Esophagus muscularis mucosa (tissue), 4 donors: Measurements from ENCODE around the gene GLCE. TPM values are rescaled to one million over a fixed set of nuclear protein-coding genes. Genes with fewer than 3 reads are reported as not detected.

Experiments used
- DNase-seq: peaks from one replicate; pipeline ENCODE4 v3.0.0-alpha.2; 2017; ENCODE audit errors: extremely low spot score
- H3K27ac ChIP-seq, 4 donors: fragments of 200-600 bp; sonication (generic); replicated peaks in 1 of 4; 1 replicate in 3 of 4; 2 replicates in 1 of 4; pipeline ENCODE4 v1.5.1; 2016 to 2019; ENCODE audit warnings: mild to moderate bottlenecking in 1 of 4
- H3K27me3 ChIP-seq, 4 donors: fragments of 200-600 bp; sonication (generic); one replicate each; pipeline versions ENCODE4 v1.5.1 to v1.6.0; 2016 to 2019
- H3K36me3 ChIP-seq, 4 donors: fragments of 200-600 bp; sonication (generic); one replicate each; pipeline ENCODE4 v1.5.1; 2016 to 2019
- H3K4me1 ChIP-seq, 4 donors: fragments of 200-600 bp; sonication (generic); one replicate each; pipeline ENCODE4 v1.5.1; 2016 to 2019
- H3K4me3 ChIP-seq, 4 donors: fragments of 200-600 bp; sonication (generic); 1 replicate in 2 of 4; 2 replicates in 2 of 4; pipeline ENCODE4 v1.5.1; 2016 to 2019; ENCODE audit warnings: mild to moderate bottlenecking in 4 of 4, moderate library complexity in 1 of 4
- H3K9me3 ChIP-seq, 4 donors: fragments of 200-600 bp; sonication (generic); 1 replicate in 3 of 4; 2 replicates in 1 of 4; pipeline ENCODE4 v1.5.1; 2016 to 2019
- EP300 ChIP-seq: sonication (generic); formaldehyde crosslinking; IDR thresholded peaks from one replicate; pipeline ENCODE4 v1.6.1; 2017; ENCODE audit warnings: antibody characterized with exemption
- POLR2A ChIP-seq: fragments of 450-650 bp; IDR thresholded peaks from one replicate; pipeline ENCODE4 v1.6.1; 2017; ENCODE audit warnings: antibody characterized with exemption, moderate library complexity, mild to moderate bottlenecking, low read depth
- POLR2AphosphoS5 ChIP-seq, 2 donors: sonication (generic); formaldehyde crosslinking; IDR thresholded peaks; one replicate each; pipeline ENCODE4 v1.6.1; 2017; ENCODE audit warnings: antibody characterized with exemption in 2 of 2
- WGBS: methylation state at CpG from one replicate; pipeline ENCODE4 v1.1.5; 2018; 5-methylcytosine and 5-hydroxymethylcytosine counted together
- intact Hi-C: fragments of 100-400 bp; cut with DNase I; formaldehyde crosslinking; loops from one replicate; pipeline ENCODE4 v1.15.1; 2023
- total RNA-seq, 4 donors: library from RNA; depleted of rRNA; stranded (reverse); fragments of >200 nt; gene quantifications; one replicate each; pipeline versions ENCODE4 v1.1.0 to v1.2.1, GENCODE V29; 2016
- TF ChIP-seq, protein P1 (sequence below), 3 experiments: fragments of 200-600 bp in 2 of 3; fragments of 450-650 bp in 1 of 3; sonication (generic) in 2 of 3; IDR thresholded peaks; one replicate each; pipeline ENCODE4 v1.5.1; 2017 to 2019; ENCODE audit warnings: antibody characterized with exemption in 3 of 3, mild to moderate bottlenecking in 2 of 3, moderate library complexity in 1 of 3

GLCE gene
- total RNA-seq, 4 donors from 2014 or later: 9.6 to 13.2 (median 9.8) TPM

DNA sequence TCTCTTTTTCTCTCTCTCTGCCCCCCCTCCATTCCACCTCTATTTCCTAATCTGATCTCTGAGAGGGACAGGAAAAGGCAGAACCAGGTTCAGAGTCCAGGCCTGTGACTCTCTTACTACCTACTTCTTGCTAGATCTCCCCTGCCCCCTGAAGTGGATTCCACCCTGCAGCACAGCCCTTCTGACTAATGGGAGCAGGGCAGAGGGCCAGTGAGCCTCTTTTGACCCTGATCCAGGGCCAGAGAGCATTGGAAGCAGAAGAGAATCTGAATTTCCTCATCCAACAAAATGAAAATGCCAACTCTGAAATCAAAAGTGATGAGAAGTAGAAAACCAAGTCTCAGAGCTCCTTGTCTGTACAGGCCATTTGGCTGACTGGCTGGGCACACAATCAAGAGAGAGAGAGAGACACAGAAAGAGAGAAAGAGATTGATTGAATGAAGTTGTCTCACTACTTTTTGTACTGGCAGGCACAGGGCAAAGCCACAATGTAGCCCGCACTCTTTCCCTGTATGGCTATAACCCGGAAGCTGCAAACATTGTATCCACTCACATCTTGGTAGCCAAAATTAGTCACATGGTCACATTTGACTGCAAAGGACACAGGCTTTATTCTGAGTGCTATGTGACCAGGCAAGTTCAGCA is 31.6 kb upstream of the GLCE start:
- Histone ChIP-seq H3K9me3 (no peaks in the 10 kb centered on the region), H3K4me3 (no peak overlapping the region), H3K27ac (peak overlapping the region in 2 of 4 donors; percentile 9 to 40), H3K4me1 (peaks cover 0 to 5% (median 0%) of the 10 kb centered on the region in 4 donors), H3K27me3 (no peaks in the 10 kb centered on the region), H3K36me3 (no peaks in the 10 kb centered on the region)
- no peak for TF ChIP-seq EP300
- no peak for TF ChIP-seq POLR2AphosphoS5 (IDR thresholded peaks at IDR 0.05)
- TF ChIP-seq POLR2A: no peak
- DNase-seq: no peak
- 71% methylated on average over 2 of the region's 2 CpGs for WGBS
- intact Hi-C loops: no loop called here

DNA sequence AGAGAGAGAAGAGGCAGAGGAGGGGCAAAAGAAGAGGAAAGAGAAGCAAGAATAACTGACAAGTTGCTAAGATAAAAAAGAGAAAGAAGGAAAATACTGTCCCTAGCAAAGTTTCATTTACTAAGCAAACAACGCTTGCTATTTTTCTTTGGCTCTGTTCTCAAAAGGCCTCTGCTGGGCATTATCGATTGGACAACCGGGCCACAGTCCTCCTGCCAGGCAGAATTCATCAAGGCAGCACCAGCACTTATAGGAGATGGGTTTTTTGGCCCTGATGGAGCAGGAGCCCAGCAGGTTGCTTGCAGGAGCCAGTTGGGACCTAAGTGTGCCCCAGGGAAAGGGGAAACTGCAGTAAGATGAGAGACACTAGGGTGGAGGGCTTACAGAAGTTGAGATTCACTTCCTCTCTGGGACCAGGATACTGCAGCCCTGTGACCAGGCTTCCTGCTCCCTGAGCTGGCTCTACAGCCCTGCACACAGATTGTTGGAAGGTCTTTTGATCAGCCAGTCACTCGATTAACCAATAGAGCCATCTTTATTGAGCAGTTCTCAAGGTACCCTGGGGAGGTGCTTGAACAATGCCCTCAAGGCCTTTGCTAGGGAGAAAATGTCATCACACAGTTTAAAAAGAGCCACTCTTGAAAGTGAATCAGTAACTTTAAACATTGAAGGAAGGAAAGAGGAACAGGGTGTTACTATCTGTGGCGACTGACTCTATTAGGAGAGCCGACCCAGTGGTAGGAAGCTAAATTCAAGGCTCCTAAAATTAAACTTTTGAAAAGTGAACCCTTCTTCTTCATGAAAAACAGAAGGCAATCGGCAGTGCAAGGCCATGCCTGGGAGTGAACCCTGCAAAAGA is 28.8 kb upstream of the GLCE start:
- intact Hi-C loops: no loop called here
- WGBS: 80% methylated on average over 7 of the region's 7 CpGs
- H3K9me3 ChIP-seq: no peaks in the 10 kb centered on the region
- DNase-seq: no peak
- H3K27me3 ChIP-seq: no peaks in the 10 kb centered on the region
- no peaks in the 10 kb centered on the region for H3K36me3 ChIP-seq
- TF ChIP-seq EP300 (no peak), POLR2A (no peak), POLR2AphosphoS5 (IDR thresholded peaks at IDR 0.05) (no peak)
- TF ChIP-seq, protein P1, sequence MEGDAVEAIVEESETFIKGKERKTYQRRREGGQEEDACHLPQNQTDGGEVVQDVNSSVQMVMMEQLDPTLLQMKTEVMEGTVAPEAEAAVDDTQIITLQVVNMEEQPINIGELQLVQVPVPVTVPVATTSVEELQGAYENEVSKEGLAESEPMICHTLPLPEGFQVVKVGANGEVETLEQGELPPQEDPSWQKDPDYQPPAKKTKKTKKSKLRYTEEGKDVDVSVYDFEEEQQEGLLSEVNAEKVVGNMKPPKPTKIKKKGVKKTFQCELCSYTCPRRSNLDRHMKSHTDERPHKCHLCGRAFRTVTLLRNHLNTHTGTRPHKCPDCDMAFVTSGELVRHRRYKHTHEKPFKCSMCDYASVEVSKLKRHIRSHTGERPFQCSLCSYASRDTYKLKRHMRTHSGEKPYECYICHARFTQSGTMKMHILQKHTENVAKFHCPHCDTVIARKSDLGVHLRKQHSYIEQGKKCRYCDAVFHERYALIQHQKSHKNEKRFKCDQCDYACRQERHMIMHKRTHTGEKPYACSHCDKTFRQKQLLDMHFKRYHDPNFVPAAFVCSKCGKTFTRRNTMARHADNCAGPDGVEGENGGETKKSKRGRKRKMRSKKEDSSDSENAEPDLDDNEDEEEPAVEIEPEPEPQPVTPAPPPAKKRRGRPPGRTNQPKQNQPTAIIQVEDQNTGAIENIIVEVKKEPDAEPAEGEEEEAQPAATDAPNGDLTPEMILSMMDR (IDR thresholded peaks at IDR 0.05): no peak
- peaks cover 0 to 5% (median 0%) of the 10 kb centered on the region in 4 donors for H3K4me1 ChIP-seq
- no peak overlapping the region for H3K27ac ChIP-seq
- no peak overlapping the region for H3K4me3 ChIP-seq

DNA sequence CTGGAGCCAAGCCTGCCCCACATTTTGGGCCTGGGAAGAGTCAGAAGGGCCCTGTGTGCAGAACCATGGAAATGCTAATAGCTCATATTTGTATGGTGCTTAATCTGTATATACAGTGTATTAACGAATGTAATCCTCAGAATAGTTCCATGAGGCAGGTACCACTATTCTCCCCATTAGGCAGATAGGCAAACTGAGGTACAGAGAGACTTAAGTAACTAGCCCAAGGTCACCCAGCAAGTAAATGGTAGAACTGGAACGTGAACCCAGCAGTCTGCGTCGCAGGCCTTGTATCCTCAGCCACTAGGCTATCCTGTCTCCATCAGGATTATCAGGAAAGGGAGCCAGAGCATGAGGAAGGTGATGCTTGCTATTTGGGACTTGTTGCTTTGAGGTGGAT is 28.0 kb upstream of the GLCE start:
- intact Hi-C loops: no loop called here
- 86% methylated on average over 4 of the region's 4 CpGs for WGBS
- Histone ChIP-seq H3K36me3 (no peaks in the 10 kb centered on the region), H3K9me3 (no peaks in the 10 kb centered on the region), H3K27ac (no peak overlapping the region), H3K27me3 (peaks cover 0 to 8% (median 0%) of the 10 kb centered on the region in 4 donors), H3K4me1 (peaks cover 0 to 5% (median 0%) of the 10 kb centered on the region in 4 donors), H3K4me3 (no peak overlapping the region)
- TF ChIP-seq POLR2A (no peak), EP300 (no peak), POLR2AphosphoS5 (IDR thresholded peaks at IDR 0.05) (no peak)
- TF ChIP-seq, protein P1 (IDR thresholded peaks at IDR 0.05): no peak
- no peak for DNase-seq

DNA sequence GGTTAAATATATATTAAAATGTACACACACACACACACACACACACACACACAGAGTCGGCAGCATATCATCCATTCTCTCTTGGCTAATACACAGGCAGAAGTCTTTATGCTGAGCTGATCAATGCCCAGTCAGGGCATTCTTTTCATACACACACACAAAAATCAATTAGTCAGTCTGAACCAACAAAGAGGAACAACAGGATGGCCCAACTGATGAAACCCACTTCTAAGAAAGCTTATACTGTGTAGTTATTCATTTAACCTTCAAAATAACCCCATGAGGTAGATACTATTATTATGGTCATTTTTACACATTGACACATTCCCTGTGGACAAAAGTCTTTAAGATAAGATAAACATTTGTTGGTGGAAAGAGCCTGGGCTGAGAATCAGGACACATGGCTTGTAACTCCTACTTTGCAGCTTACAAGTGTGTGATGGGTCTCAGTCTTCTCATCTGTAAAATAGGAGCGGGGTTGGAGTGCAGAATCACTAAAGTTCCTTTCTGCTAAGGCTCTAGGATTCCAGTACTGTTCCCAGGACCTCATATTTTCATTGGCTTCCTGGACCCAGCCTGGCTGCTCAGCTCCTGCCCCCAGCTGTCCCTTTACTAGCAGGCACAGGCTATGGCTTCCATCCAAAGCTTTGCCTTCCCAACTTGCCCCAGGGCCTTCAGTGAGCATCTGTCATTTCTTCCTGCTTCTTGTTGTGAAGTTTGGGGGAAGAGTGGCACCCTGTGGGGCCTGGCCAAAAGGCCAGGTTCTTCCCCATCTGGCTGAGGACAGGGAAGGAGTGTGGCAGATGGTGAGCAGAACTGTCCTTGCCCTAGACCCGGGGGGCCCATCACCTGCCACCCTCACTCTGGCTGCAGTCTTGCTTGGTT is 27.2 kb upstream of the GLCE start:
- Histone ChIP-seq H3K27me3 (peaks cover 0 to 15% (median 0%) of the 10 kb centered on the region in 4 donors), H3K4me3 (no peak overlapping the region), H3K9me3 (no peaks in the 10 kb centered on the region), H3K4me1 (peaks cover 0 to 5% (median 0%) of the 10 kb centered on the region in 4 donors), H3K27ac (no peak overlapping the region), H3K36me3 (no peaks in the 10 kb centered on the region)
- intact Hi-C loops: no loop called here
- 74% methylated on average over 3 of the region's 3 CpGs for whole genome bisulfite sequencing
- DNase-seq: no peak
- TF ChIP-seq, protein P1 (IDR thresholded peaks at IDR 0.05): no peak
- TF ChIP-seq EP300 (no peak), POLR2A (no peak), POLR2AphosphoS5 (IDR thresholded peaks at IDR 0.05) (no peak)
